22Rv1 (cell line): ENCODE results near the gene SYNE1.
"Not testable (repeated sequence)": the region's sequence is repeated elsewhere in the genome, so short reads cannot be mapped to it uniquely, and the experiment has no call there.

Experiments
- CTCF ChIP-seq: fragments of 450-650 bp; IDR thresholded peaks from 2 replicates; pipeline ENCODE4 v1.5.1; 2017; ENCODE audit warnings: mild to moderate bottlenecking
- ZFX ChIP-seq: fragments of 450-650 bp; IDR thresholded peaks from 2 replicates; pipeline ENCODE4 v1.6.1; 2017; ENCODE audit warnings: antibody characterized with exemption, borderline replicate concordance

GRCh38 chr6:152421496-152421895 is 215.7 kb downstream of the SYNE1 start:
- not testable (repeated sequence) for TF ChIP-seq CTCF, ZFX
